Fibroblast of pulmonary artery (primary cell): ENCODE results near the gene PSME3IP1.

Experiments used
- DNase-seq: peaks from one replicate; pipeline ENCODE4 v3.0.0-alpha.2; 2010; ENCODE audit warnings: low read depth
- H3K4me3 ChIP-seq: replicated peaks from 2 replicates; pipeline ENCODE4 v1.5.1; 2011; ENCODE audit warnings: low read depth, mild to moderate bottlenecking, control low read depth, low read length, moderate library complexity
- CTCF ChIP-seq: IDR thresholded peaks from 2 replicates; pipeline ENCODE4 v1.5.1; 2011; ENCODE audit warnings: mild to moderate bottlenecking, control low read depth, low read length, inconsistent platforms; ENCODE audit errors: missing control alignments

The PSME3IP1 gene

GRCh38 chr16:57167538-57167937 lies 18.3 kb downstream of the PSME3IP1 start:
- no peak overlapping the region for H3K4me3 ChIP-seq
- no peak for TF ChIP-seq CTCF
- no peak for DNase-seq

GRCh38 chr16:57166951-57167350 lies 18.9 kb downstream of the PSME3IP1 start:
- no peak for TF ChIP-seq CTCF
- no peak overlapping the region for H3K4me3 ChIP-seq
- DNase-seq = peak; percentile 54

- DNase-seq = no peak
- TF ChIP-seq CTCF = no peak
- H3K4me3 ChIP-seq = no peak overlapping the region
Observed at GRCh38 chr16:57166451-57166850, 19.4 kb downstream of the PSME3IP1 start.

- no peak for TF ChIP-seq CTCF
- DNase-seq = peak; percentile 66
- H3K4me3 ChIP-seq = no peak overlapping the region
Observed at GRCh38 chr16:57165938-57166337, 19.9 kb downstream of the PSME3IP1 start.

- no peak for DNase-seq
- TF ChIP-seq CTCF = no peak
- no peak overlapping the region for H3K4me3 ChIP-seq
Observed at GRCh38 chr16:57165483-57165882, 20.4 kb downstream of the PSME3IP1 start.

- no peak overlapping the region for H3K4me3 ChIP-seq
- DNase-seq = no peak
Observed at GRCh38 chr16:57163842-57164241, 22.0 kb downstream of the PSME3IP1 start.

More at GRCh38 chr16:57163842-57164241, 22.0 kb downstream of the PSME3IP1 start:
- no peak for TF ChIP-seq CTCF
